GM10266 (cell line): ENCODE measurements around the gene EMX1.

Experiments
- DNase-seq: peaks from one replicate; pipeline ENCODE4 v3.0.0; 2012; ENCODE audit errors: extremely low spot score
- TF ChIP-seq, protein P1 (sequence below): IDR thresholded peaks from 2 replicates; pipeline ENCODE4 v1.5.1; 2012; ENCODE audit warnings: mild to moderate bottlenecking, low read depth; ENCODE audit not compliant: control insufficient read depth, insufficient read depth; ENCODE audit errors: missing control alignments

EMX1 gene

DNA sequence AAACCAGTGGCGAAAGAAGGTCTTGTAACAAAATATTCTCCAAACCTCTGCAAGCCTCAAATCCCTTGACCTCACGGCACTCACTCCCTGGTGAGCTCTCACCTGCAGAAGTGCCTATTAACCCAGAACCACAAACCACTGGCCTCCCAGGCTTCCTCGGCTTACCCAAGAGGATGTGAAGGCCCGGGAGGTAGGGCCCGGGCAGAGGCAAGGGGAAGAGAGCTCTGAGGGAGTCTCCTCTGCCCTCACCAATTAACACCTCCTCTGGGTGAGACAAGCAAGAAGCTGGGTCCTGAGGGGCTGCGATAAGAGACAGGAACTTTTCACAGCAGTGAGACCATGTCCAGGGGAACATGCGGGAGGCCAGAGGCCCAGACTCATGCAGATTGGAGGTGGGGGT is 53.7 kb downstream of the EMX1 start:
- TF ChIP-seq, protein P1, sequence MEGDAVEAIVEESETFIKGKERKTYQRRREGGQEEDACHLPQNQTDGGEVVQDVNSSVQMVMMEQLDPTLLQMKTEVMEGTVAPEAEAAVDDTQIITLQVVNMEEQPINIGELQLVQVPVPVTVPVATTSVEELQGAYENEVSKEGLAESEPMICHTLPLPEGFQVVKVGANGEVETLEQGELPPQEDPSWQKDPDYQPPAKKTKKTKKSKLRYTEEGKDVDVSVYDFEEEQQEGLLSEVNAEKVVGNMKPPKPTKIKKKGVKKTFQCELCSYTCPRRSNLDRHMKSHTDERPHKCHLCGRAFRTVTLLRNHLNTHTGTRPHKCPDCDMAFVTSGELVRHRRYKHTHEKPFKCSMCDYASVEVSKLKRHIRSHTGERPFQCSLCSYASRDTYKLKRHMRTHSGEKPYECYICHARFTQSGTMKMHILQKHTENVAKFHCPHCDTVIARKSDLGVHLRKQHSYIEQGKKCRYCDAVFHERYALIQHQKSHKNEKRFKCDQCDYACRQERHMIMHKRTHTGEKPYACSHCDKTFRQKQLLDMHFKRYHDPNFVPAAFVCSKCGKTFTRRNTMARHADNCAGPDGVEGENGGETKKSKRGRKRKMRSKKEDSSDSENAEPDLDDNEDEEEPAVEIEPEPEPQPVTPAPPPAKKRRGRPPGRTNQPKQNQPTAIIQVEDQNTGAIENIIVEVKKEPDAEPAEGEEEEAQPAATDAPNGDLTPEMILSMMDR, result no peak
- DNase-seq, result no peak

DNA sequence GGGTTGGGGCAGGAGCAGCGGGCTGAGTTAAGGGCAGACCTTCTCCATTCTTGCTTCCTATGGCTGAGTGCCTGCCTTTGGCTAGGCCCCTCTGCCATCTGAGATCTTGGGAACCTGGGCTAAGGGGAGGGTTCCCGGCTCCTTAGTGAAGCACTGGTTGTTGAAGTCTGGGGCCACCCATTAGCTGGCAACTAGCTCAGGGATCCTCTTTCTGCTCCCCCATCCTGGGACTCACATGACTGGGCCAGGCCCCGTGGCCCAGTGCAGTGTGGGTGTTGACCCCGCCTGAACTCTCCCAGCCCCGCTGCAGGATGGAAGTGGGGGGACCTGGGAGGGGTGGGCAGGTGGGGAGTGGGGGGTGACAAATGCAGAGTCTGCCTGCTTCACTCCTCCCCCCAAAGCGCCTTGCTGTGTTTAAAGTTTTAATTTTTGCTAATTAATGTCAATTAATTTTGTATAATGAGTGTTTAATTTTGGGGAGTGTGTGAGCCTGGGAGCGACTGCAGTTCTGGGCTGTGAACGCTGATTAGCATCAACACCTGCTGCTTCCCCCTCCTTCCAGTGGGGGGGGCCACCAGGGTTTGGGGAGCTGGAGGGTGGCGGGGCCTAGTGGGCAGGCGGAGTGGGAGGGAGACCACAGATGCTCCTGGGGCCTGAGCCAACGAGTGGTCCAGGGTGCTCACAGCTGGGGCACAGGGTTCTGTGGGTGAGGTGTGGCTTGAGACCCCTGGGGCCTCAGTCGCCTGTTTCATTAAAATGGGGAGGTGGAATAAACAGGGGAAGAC is 55.2 kb downstream of the EMX1 start:
- DNase-seq, result no peak
- TF ChIP-seq, protein P1, result no peak

DNA sequence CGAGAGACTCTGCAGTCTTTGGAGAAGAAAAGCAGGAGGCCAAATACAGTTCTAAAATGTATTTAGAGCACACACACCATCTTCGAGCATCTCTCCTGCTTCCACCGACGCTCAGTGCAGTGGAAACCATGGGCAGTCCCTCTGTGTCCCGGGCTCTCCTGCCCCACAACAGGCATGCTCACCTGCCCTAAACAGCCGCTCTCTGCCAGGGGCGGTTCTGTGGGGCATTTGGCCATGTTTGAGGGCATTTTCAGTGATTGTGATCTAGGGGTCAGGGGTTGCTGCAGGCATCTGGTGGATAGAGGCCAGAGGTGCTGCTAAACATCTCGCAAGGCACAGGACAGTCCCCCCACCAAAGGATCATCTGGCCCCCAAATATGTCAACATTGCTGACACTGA is 55.8 kb downstream of the EMX1 start:
- TF ChIP-seq, protein P1, result no peak

DNA sequence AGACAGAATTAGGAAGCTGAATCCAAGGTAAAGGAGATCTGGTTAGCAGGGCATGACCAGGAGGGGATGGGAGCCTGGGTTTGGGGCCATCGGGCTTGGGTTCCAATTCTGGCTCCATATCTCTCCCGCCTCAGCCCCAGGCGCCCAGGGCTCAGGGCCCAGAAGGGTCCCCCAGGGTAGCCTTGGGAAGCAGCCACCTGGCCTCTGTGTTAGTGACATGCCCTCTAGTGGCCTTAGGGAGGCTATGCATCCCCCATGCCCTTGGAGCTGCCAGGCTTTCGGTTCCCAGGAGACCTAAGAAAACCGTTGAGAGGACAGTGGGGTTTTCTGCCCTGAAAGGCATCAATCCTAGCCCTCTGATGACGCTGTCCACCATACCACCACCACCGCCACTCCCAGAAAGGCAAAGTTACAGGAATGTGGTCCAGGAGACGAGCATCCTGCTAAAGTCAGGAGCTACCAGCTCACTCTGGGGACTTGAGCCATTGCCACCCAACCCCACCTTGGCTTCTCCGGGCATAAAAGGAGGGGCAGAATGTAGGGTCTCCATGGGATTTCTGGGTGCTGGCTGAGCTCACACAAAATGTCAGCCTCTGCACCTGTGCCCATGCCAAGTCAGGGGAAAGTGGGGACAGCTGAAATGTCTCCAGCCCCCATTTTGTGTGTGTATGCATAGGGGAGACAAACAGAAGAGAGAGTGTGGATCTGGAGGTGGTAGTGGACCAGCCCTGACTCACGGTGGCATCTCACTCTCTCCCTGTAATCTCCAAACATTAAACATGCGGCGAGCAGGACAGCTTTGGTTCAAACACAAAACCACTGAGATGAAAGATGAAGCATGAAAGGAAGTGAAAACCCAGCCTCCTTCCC is 56.5 kb downstream of the EMX1 start:
- TF ChIP-seq, protein P1, result peak; percentile 88
- peak; percentile 82 for DNase-seq

More for the DNA sequence above, 55.8 kb downstream of the EMX1 start:
- no peak for DNase-seq

DNA sequence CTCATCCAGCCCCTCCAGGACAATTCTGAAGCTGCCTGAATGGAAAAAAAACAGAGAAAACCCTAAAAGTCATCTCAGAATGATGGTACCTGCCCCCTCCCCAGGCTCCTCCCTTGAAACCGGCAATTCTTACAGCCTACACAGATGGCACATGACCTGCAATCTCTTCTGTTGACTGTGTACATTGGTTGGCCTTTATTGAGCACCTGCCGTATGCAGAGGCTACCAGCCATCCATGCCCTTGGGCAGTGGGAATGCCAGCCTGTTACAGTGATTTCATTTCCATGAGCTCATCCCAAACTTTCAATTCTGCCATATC is 57.1 kb downstream of the EMX1 start:
- DNase-seq, result no peak

DNA sequence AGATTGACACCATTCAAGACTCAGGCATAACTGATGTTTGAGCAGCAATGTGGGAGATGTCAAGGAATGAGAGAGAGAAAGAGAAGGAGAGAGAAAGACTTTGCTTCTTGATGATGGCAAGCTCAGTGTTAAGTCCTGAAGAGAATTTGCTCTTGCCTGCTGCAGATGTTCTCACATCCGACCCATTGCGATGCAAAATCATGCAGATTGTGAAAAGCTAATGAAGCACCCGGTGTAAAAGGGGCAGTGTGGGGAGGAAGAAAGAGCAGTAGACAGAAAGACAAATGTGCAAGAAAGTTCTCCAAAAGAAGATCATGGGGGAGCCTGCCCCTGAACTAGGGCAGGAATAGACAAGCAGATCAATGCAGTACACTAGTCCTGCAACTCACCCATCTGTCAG is 57.7 kb downstream of the EMX1 start:
- TF ChIP-seq, protein P1, result no peak
- DNase-seq, result no peak

More for the DNA sequence above, 57.1 kb downstream of the EMX1 start:
- TF ChIP-seq, protein P1, result no peak

DNA sequence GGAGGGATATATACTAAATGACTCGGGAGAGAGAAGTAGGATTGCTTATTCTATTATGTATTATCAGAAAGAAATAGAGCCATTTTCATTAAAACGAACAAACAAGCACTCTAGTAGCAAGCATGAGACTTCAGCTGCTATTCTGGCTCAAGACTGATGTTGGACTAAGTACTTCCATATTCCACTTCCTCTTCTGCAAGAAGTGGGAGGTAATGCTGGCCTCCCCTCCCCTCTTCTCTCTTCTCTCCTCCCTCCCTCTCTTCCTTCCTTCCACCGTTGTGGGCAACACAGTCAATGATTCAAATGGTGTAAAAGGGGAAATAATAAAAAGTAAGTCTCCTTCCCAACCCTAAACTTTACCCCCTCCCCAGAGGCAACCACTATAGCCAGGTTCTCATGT is 62.6 kb downstream of the EMX1 start:
- TF ChIP-seq, protein P1, result no peak
- DNase-seq, result no peak
